ENCODE data around the gene CLDN19. TPM values are rescaled to one million over a fixed set of nuclear protein-coding genes. Genes with fewer than 3 reads are reported as not detected.

Gene CLDN19
- total and polyA plus RNA-seq, 4 donors: 0.14 to 5.1 TPM; not detected in 2

DNA sequence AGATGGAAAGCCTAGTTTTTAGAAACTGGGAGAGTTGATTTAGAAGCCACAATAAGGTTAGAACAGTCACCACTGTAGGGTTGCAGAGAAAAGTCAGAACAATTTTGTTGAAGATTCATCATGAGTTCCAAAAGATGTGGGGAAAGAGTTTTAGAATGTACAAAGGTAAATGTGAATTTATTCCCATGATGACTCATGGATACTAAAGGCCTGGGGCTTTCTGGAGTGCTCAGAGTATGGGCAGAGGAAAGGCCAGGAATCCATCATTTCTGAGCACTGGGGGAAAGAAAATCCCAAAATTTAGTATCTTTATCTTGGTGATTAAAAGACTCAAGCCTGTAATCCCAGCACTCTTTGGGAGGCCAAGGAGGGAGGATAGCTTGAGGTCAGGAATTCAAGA lies 40.0 kb downstream of the CLDN19 start:
- peaks cover 13 to 78% (median 63%) of the 10 kb centered on the region in 4 donors for H3K36me3 ChIP-seq (ENCODE audit: control insufficient read depth in 4 of 4, insufficient read depth in 3 of 4, low read depth in 1 of 4, low read length in 3 of 4)
- no peak overlapping the region for H3K4me3 ChIP-seq (ENCODE audit: low read depth in 1 of 3, low read length in 3 of 3)
- no peak overlapping the region for H3K9ac ChIP-seq (ENCODE audit: low read depth in 1 of 2, low read length in 2 of 2)
- no peak for DNase-seq (ENCODE audit: low spot score)
- no peak overlapping the region for H3K27ac ChIP-seq (ENCODE audit: low read depth in 1 of 2, low read length in 2 of 2)
- H3K4me1 ChIP-seq (ENCODE audit: control insufficient read depth in 4 of 4, insufficient read depth in 4 of 4, low read length in 3 of 4): no peaks in the 10 kb centered on the region
- no peaks in the 10 kb centered on the region for H3K27me3 ChIP-seq (ENCODE audit: control insufficient read depth in 4 of 4, insufficient read depth in 4 of 4, low read length in 3 of 4)
- H3K9me3 ChIP-seq (ENCODE audit: control insufficient read depth in 4 of 4, low read length in 3 of 4): no peaks in the 10 kb centered on the region
- TF ChIP-seq, protein P1, sequence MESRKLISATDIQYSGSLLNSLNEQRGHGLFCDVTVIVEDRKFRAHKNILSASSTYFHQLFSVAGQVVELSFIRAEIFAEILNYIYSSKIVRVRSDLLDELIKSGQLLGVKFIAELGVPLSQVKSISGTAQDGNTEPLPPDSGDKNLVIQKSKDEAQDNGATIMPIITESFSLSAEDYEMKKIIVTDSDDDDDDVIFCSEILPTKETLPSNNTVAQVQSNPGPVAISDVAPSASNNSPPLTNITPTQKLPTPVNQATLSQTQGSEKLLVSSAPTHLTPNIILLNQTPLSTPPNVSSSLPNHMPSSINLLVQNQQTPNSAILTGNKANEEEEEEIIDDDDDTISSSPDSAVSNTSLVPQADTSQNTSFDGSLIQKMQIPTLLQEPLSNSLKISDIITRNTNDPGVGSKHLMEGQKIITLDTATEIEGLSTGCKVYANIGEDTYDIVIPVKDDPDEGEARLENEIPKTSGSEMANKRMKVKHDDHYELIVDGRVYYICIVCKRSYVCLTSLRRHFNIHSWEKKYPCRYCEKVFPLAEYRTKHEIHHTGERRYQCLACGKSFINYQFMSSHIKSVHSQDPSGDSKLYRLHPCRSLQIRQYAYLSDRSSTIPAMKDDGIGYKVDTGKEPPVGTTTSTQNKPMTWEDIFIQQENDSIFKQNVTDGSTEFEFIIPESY (IDR thresholded peaks at IDR 0.05): no peak
- TF ChIP-seq GABPA (IDR thresholded peaks at IDR 0.05 in 1 of 2, conservative IDR thresholded peaks at IDR 0.05 in 1 of 2) (no peak), SP1 (IDR thresholded peaks at IDR 0.05) (no peak), FOXA1 (IDR thresholded peaks at IDR 0.05) (no peak), HNF4G (IDR thresholded peaks at IDR 0.05) (no peak), RAD21 (IDR thresholded peaks at IDR 0.05) (no peak), NR2F2 (IDR thresholded peaks at IDR 0.05) (no peak), TAF1 (conservative IDR thresholded peaks at IDR 0.05) (no peak), EGR1 (IDR thresholded peaks at IDR 0.05; ENCODE audit: low read depth in 2 of 2) (no peak), HNF4A (conservative IDR thresholded peaks at IDR 0.05) (no peak), RXRA (IDR thresholded peaks at IDR 0.05) (no peak), JUND (IDR thresholded peaks at IDR 0.05) (no peak), FOXA2 (IDR thresholded peaks at IDR 0.05) (no peak), YY1 (IDR thresholded peaks at IDR 0.05) (no peak)
- TF ChIP-seq, protein P2, sequence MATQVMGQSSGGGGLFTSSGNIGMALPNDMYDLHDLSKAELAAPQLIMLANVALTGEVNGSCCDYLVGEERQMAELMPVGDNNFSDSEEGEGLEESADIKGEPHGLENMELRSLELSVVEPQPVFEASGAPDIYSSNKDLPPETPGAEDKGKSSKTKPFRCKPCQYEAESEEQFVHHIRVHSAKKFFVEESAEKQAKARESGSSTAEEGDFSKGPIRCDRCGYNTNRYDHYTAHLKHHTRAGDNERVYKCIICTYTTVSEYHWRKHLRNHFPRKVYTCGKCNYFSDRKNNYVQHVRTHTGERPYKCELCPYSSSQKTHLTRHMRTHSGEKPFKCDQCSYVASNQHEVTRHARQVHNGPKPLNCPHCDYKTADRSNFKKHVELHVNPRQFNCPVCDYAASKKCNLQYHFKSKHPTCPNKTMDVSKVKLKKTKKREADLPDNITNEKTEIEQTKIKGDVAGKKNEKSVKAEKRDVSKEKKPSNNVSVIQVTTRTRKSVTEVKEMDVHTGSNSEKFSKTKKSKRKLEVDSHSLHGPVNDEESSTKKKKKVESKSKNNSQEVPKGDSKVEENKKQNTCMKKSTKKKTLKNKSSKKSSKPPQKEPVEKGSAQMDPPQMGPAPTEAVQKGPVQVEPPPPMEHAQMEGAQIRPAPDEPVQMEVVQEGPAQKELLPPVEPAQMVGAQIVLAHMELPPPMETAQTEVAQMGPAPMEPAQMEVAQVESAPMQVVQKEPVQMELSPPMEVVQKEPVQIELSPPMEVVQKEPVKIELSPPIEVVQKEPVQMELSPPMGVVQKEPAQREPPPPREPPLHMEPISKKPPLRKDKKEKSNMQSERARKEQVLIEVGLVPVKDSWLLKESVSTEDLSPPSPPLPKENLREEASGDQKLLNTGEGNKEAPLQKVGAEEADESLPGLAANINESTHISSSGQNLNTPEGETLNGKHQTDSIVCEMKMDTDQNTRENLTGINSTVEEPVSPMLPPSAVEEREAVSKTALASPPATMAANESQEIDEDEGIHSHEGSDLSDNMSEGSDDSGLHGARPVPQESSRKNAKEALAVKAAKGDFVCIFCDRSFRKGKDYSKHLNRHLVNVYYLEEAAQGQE (IDR thresholded peaks at IDR 0.05): no peak
- TF ChIP-seq, protein P3, sequence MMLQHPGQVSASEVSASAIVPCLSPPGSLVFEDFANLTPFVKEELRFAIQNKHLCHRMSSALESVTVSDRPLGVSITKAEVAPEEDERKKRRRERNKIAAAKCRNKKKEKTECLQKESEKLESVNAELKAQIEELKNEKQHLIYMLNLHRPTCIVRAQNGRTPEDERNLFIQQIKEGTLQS (IDR thresholded peaks at IDR 0.05): no peak
- TF ChIP-seq, protein P4, sequence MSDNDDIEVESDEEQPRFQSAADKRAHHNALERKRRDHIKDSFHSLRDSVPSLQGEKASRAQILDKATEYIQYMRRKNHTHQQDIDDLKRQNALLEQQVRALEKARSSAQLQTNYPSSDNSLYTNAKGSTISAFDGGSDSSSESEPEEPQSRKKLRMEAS (IDR thresholded peaks at IDR 0.05): no peak
- TF ChIP-seq, protein P5, sequence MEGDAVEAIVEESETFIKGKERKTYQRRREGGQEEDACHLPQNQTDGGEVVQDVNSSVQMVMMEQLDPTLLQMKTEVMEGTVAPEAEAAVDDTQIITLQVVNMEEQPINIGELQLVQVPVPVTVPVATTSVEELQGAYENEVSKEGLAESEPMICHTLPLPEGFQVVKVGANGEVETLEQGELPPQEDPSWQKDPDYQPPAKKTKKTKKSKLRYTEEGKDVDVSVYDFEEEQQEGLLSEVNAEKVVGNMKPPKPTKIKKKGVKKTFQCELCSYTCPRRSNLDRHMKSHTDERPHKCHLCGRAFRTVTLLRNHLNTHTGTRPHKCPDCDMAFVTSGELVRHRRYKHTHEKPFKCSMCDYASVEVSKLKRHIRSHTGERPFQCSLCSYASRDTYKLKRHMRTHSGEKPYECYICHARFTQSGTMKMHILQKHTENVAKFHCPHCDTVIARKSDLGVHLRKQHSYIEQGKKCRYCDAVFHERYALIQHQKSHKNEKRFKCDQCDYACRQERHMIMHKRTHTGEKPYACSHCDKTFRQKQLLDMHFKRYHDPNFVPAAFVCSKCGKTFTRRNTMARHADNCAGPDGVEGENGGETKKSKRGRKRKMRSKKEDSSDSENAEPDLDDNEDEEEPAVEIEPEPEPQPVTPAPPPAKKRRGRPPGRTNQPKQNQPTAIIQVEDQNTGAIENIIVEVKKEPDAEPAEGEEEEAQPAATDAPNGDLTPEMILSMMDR (IDR thresholded peaks at IDR 0.05; ENCODE audit: low read depth, low read length, missing input control): no peak

All from liver (tissue), 9 donors.